ENCODE measurements around the gene BSDC1.
"Not testable (repeated sequence)": the region's sequence is repeated elsewhere in the genome, so short reads cannot be mapped to it uniquely, and the experiment has no call there.

The BSDC1 gene

GRCh38 chr1:32394141-32394889 lies at the start of gene BSDC1:
Gene BSDC1, minus strand, starts transcription at chr1:32394441. Its CDS starts 27 bp downstream, at chr1:32394414.
- peak; percentile 94 to 96 for DNase-seq (ENCODE audit: low read depth in 1 of 2, low spot score in 1 of 2)

- DNase-seq (ENCODE audit: low read depth in 1 of 2, low spot score in 1 of 2) = not testable (repeated sequence)
Measured at GRCh38 chr1:32441467-32441866, 47.2 kb upstream of the BSDC1 start.

GRCh38 chr1:32438777-32439176 lies 44.5 kb upstream of the BSDC1 start:
- not testable (repeated sequence) for DNase-seq (ENCODE audit: low read depth in 1 of 2, low spot score in 1 of 2)

- DNase-seq (ENCODE audit: low read depth in 1 of 2, low spot score in 1 of 2) = no peak
Measured at GRCh38 chr1:32438136-32438535, 43.9 kb upstream of the BSDC1 start.

GRCh38 chr1:32431736-32432400 lies 37.6 kb upstream of the BSDC1 start:
- DNase-seq (ENCODE audit: low read depth in 1 of 2, low spot score in 1 of 2) = no peak

GRCh38 chr1:32427264-32427963 lies 33.2 kb upstream of the BSDC1 start:
- DNase-seq (ENCODE audit: low read depth in 1 of 2, low spot score in 1 of 2) = no peak

- no peak for DNase-seq (ENCODE audit: low read depth in 1 of 2, low spot score in 1 of 2)
Measured at GRCh38 chr1:32426489-32427255, 32.4 kb upstream of the BSDC1 start.

- no peak for DNase-seq (ENCODE audit: low read depth in 1 of 2, low spot score in 1 of 2)
Measured at GRCh38 chr1:32421775-32422174, 27.5 kb upstream of the BSDC1 start.

GRCh38 chr1:32414186-32414886 lies 20.1 kb upstream of the BSDC1 start:
- DNase-seq (ENCODE audit: low read depth in 1 of 2, low spot score in 1 of 2) = no peak

GRCh38 chr1:32413507-32414185 lies 19.4 kb upstream of the BSDC1 start:
- DNase-seq (ENCODE audit: low read depth in 1 of 2, low spot score in 1 of 2) = peak; percentile 32 to 86

GRCh38 chr1:32411261-32411660 lies 17.0 kb upstream of the BSDC1 start:
- DNase-seq (ENCODE audit: low read depth in 1 of 2, low spot score in 1 of 2) = no peak

- DNase-seq (ENCODE audit: low read depth in 1 of 2, low spot score in 1 of 2) = no peak
Measured at GRCh38 chr1:32406629-32407111, 12.4 kb upstream of the BSDC1 start.

GRCh38 chr1:32405672-32406467 lies 11.6 kb upstream of the BSDC1 start:
- no peak for DNase-seq (ENCODE audit: low read depth in 1 of 2, low spot score in 1 of 2)

GRCh38 chr1:32404946-32405345 lies 10.7 kb upstream of the BSDC1 start:
- DNase-seq (ENCODE audit: low read depth in 1 of 2, low spot score in 1 of 2) = no peak

GRCh38 chr1:32400876-32401631 lies 6.8 kb upstream of the BSDC1 start:
- DNase-seq (ENCODE audit: low read depth in 1 of 2, low spot score in 1 of 2) = peak; percentile 33 to 49

- DNase-seq (ENCODE audit: low read depth in 1 of 2, low spot score in 1 of 2) = no peak
Measured at GRCh38 chr1:32399843-32400242, 5.6 kb upstream of the BSDC1 start.

- no peak for DNase-seq (ENCODE audit: low read depth in 1 of 2, low spot score in 1 of 2)
Measured at GRCh38 chr1:32398401-32398800, 4.2 kb upstream of the BSDC1 start.

GRCh38 chr1:32396524-32396923 lies 2.3 kb upstream of the BSDC1 start:
- DNase-seq (ENCODE audit: low read depth in 1 of 2, low spot score in 1 of 2) = not testable (repeated sequence)

Measured in activated CD4-positive, alpha-beta T cell treated with anti-CD3 and anti-CD28 coated beads, Interleukin-2, amount 50 U/mL, for 24 hours (primary cell).